ENCODE results near the gene EXOC3L4. TPM values are rescaled to one million over a fixed set of nuclear protein-coding genes. Genes with fewer than 3 reads are reported as not detected.
"Not testable (repeated sequence)": the region's sequence is repeated elsewhere in the genome, so short reads cannot be mapped to it uniquely, and the experiment has no call there.

Gene EXOC3L4
- 1 to 10 TPM; 2.3 to 8.3 (median 6.1) TPM for polyA plus RNA-seq (ENCODE audit: insufficient read length in 3 of 3)
- long read RNA-seq, donor 1: 0 reads
- long read RNA-seq, donor 2: 0 reads
- long read RNA-seq, donor 3: 0 reads
- long read RNA-seq, donor 4: 0 reads
- long read RNA-seq, donor 5: 0 reads
- long read RNA-seq, donor 6: 0 reads
- long read RNA-seq, donor 7: 0 reads
- long read RNA-seq, donor 8: 0 reads
- long read RNA-seq, donor 9: 0 reads
- long read RNA-seq, donor 10: 0 reads
- long read RNA-seq, donor 11, partial matches to known transcripts: 0 of 1 reads
- long read RNA-seq, donor 11, other reads (novel, unspliced or antisense): 0 of 1 reads
- long read RNA-seq, donor 12: 0 reads
- long read RNA-seq, donor 13: 0 reads
- long read RNA-seq, donor 14: 0 reads
- long read RNA-seq, donor 15: 0 reads
- long read RNA-seq, donor 16: 0 reads

GRCh38 chr14:103094406-103095209 lies at the start of gene EXOC3L4:
Gene EXOC3L4 (plus strand): TSS chr14:103094725. CDS start chr14:103100220, 5,495 bp downstream.
- no peak for DNase-seq

GRCh38 chr14:103045371-103045869 lies 49.1 kb upstream of the EXOC3L4 start:
- DNase-seq: no peak

GRCh38 chr14:103047453-103047852 lies 47.1 kb upstream of the EXOC3L4 start:
- DNase-seq: not testable (repeated sequence)

- no peak for DNase-seq
These were observed 43.6 kb upstream of the EXOC3L4 start for GRCh38 chr14:103050935-103051334.

GRCh38 chr14:103052407-103052806 lies 42.1 kb upstream of the EXOC3L4 start:
- no peak for DNase-seq

- no peak for DNase-seq
These were observed 38.8 kb upstream of the EXOC3L4 start for GRCh38 chr14:103055695-103056094.

- peak; percentile 78 for DNase-seq
These were observed 38.0 kb upstream of the EXOC3L4 start for GRCh38 chr14:103056322-103057027.

- no peak for DNase-seq
These were observed 37.5 kb upstream of the EXOC3L4 start for GRCh38 chr14:103057028-103057371.

- DNase-seq: peak; percentile 91
These were observed 37.0 kb upstream of the EXOC3L4 start, which contains the start of gene CDC42BPB for GRCh38 chr14:103057372-103058163. Gene CDC42BPB (minus strand): TSS chr14:103057549. CDS start chr14:103057173, 376 bp downstream.

- no peak for DNase-seq
These were observed 36.1 kb upstream of the EXOC3L4 start for GRCh38 chr14:103058164-103059055.

- no peak for DNase-seq
These were observed 35.0 kb upstream of the EXOC3L4 start for GRCh38 chr14:103059556-103059955.

- no peak for DNase-seq
These were observed 33.0 kb upstream of the EXOC3L4 start for GRCh38 chr14:103061482-103061976.

- DNase-seq: no peak
These were observed 30.1 kb upstream of the EXOC3L4 start for GRCh38 chr14:103064436-103064835.

- no peak for DNase-seq
These were observed 29.5 kb upstream of the EXOC3L4 start for GRCh38 chr14:103064978-103065377.

GRCh38 chr14:103065861-103066260 lies 28.7 kb upstream of the EXOC3L4 start:
- DNase-seq: no peak

- DNase-seq: no peak
These were observed 28.1 kb upstream of the EXOC3L4 start for GRCh38 chr14:103066399-103066798.

GRCh38 chr14:103067231-103067954 lies 27.1 kb upstream of the EXOC3L4 start:
- no peak for DNase-seq

GRCh38 chr14:103068351-103069073 lies 26.0 kb upstream of the EXOC3L4 start:
- no peak for DNase-seq
